ENCODE data around the gene RAPGEFL1.

Gene RAPGEFL1

GRCh38 chr17:40145476-40145875 is 31.8 kb upstream of the RAPGEFL1 start:
- no peak for DNase-seq (ENCODE audit: low spot score)
- TF ChIP-seq CTCF (IDR thresholded peaks at IDR 0.05; ENCODE audit: extremely low read depth, missing control alignments): no peak

- no peak for DNase-seq (ENCODE audit: low spot score)
- TF ChIP-seq CTCF (IDR thresholded peaks at IDR 0.05; ENCODE audit: extremely low read depth, missing control alignments): no peak
Observed at GRCh38 chr17:40148527-40148926, 28.7 kb upstream of the RAPGEFL1 start.

- TF ChIP-seq CTCF (IDR thresholded peaks at IDR 0.05; ENCODE audit: extremely low read depth, missing control alignments): no peak
- DNase-seq (ENCODE audit: low spot score): no peak
Observed at GRCh38 chr17:40150276-40150675, 27.0 kb upstream of the RAPGEFL1 start.

- no peak for DNase-seq (ENCODE audit: low spot score)
- TF ChIP-seq CTCF (IDR thresholded peaks at IDR 0.05; ENCODE audit: extremely low read depth, missing control alignments): no peak
Observed at GRCh38 chr17:40151414-40151963, 25.8 kb upstream of the RAPGEFL1 start.

- TF ChIP-seq CTCF (IDR thresholded peaks at IDR 0.05; ENCODE audit: extremely low read depth, missing control alignments): no peak
- DNase-seq (ENCODE audit: low spot score): no peak
Observed at GRCh38 chr17:40153603-40154236, 23.6 kb upstream of the RAPGEFL1 start.

GRCh38 chr17:40157973-40158372 is 19.3 kb upstream of the RAPGEFL1 start:
- no peak for TF ChIP-seq CTCF (IDR thresholded peaks at IDR 0.05; ENCODE audit: extremely low read depth, missing control alignments)
- no peak for DNase-seq (ENCODE audit: low spot score)

- no peak for TF ChIP-seq CTCF (IDR thresholded peaks at IDR 0.05; ENCODE audit: extremely low read depth, missing control alignments)
- DNase-seq (ENCODE audit: low spot score): no peak
Observed at GRCh38 chr17:40158438-40159013, 18.7 kb upstream of the RAPGEFL1 start.
